Breast epithelium (tissue), 4 donors: ENCODE measurements around the gene DNAJC6. TPM values are rescaled to one million over a fixed set of nuclear protein-coding genes. Genes with fewer than 3 reads are reported as not detected.

ENCODE experiments used
- DNase-seq, 2 donors: peaks; one replicate each; pipeline ENCODE4 v3.0.0-alpha.2; 2019; ENCODE audit warnings: low spot score in 2 of 2
- H3K27ac ChIP-seq, 2 donors: fragments of 200-600 bp; sonication (generic) in 1 of 2; one replicate each; pipeline ENCODE4 v1.5.1; 2016 to 2019; ENCODE audit warnings: mild to moderate bottlenecking in 1 of 2
- H3K27me3 ChIP-seq, 2 donors: fragments of 200-600 bp; sonication (generic) in 1 of 2; one replicate each; pipeline versions ENCODE4 v1.5.1 to v1.6.0; 2017 to 2019; ENCODE audit warnings: control low read depth in 1 of 2, mild to moderate bottlenecking in 1 of 2
- H3K36me3 ChIP-seq: fragments of 200-600 bp; one replicate; pipeline ENCODE4 v1.5.1; 2019
- H3K4me1 ChIP-seq, 2 donors: fragments of 200-600 bp; sonication (generic); one replicate each; pipeline ENCODE4 v1.5.1; 2016 to 2019; ENCODE audit warnings: control low read depth in 1 of 2
- H3K4me3 ChIP-seq, 3 donors: fragments of 200-600 bp; sonication (generic); 1 replicate in 2 of 3; 2 replicates in 1 of 3; pipeline ENCODE4 v1.5.1; 2016 to 2019; ENCODE audit warnings: mild to moderate bottlenecking in 3 of 3, moderate library complexity in 2 of 3
- H3K9me3 ChIP-seq, 2 donors: fragments of 200-600 bp; sonication (generic) in 1 of 2; one replicate each; pipeline ENCODE4 v1.5.1; 2016 to 2019; ENCODE audit warnings: control low read depth in 1 of 2
- POLR2A ChIP-seq: fragments of 450-650 bp; IDR thresholded peaks from one replicate; pipeline ENCODE4 v1.6.1; 2016; ENCODE audit warnings: antibody characterized with exemption, mild to moderate bottlenecking, moderate library complexity
- POLR2AphosphoS5 ChIP-seq, 3 donors: sonication (generic); formaldehyde crosslinking; IDR thresholded peaks; one replicate each; pipeline ENCODE4 v1.6.1; 2017; ENCODE audit warnings: antibody characterized with exemption in 3 of 3
- intact Hi-C: fragments of 100-400 bp; cut with DNase I; formaldehyde crosslinking; loops from one replicate; pipeline ENCODE4 v1.15.1; 2023; ENCODE audit warnings: low total_unique reads
- total RNA-seq, 3 donors: library from RNA; depleted of rRNA; stranded (reverse); fragments of >200 nt; gene quantifications; one replicate each; pipeline ENCODE4 v1.1.0, GENCODE V29; 2016
- TF ChIP-seq, protein P1 (sequence below), 3 donors: fragments of 450-650 bp; IDR thresholded peaks; one replicate each; pipeline ENCODE4 v1.5.1; 2016 to 2017; ENCODE audit warnings: antibody characterized with exemption in 3 of 3, mild to moderate bottlenecking in 3 of 3, moderate library complexity in 3 of 3

Gene DNAJC6
- total RNA-seq, 3 donors from 2014 or later, result 0.96 to 6.2 (median 4.2) TPM

DNA sequence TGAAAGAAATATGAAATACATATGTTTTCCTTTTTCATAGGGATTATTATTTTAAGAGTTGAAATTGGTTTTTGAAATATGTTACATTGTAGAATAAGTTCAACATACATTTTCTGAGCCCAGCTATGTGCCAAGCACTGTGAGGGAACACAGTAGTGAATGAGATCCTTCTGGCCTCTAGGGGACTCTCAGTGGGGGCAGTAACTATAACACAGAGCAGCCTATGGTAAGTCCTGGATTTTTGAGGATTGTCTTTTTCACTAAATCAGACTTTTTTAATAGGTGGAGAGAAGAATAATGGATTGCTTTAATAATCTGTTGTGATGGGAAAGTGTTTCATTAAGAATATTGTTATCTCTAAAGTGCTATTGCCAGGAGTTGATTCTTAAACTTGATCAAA, 2.4 kb downstream of the DNAJC6 start:
- Histone ChIP-seq H3K27ac (no peak overlapping the region), H3K36me3 (no peaks in the 10 kb centered on the region), H3K4me1 (no peaks in the 10 kb centered on the region), H3K4me3 (no peak overlapping the region), H3K27me3 (no peaks in the 10 kb centered on the region), H3K9me3 (no peaks in the 10 kb centered on the region)
- no peak for DNase-seq
- intact Hi-C loops, result no loop called here
- TF ChIP-seq POLR2AphosphoS5 (IDR thresholded peaks at IDR 0.05) (no peak), POLR2A (no peak)
- TF ChIP-seq, protein P1, sequence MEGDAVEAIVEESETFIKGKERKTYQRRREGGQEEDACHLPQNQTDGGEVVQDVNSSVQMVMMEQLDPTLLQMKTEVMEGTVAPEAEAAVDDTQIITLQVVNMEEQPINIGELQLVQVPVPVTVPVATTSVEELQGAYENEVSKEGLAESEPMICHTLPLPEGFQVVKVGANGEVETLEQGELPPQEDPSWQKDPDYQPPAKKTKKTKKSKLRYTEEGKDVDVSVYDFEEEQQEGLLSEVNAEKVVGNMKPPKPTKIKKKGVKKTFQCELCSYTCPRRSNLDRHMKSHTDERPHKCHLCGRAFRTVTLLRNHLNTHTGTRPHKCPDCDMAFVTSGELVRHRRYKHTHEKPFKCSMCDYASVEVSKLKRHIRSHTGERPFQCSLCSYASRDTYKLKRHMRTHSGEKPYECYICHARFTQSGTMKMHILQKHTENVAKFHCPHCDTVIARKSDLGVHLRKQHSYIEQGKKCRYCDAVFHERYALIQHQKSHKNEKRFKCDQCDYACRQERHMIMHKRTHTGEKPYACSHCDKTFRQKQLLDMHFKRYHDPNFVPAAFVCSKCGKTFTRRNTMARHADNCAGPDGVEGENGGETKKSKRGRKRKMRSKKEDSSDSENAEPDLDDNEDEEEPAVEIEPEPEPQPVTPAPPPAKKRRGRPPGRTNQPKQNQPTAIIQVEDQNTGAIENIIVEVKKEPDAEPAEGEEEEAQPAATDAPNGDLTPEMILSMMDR (IDR thresholded peaks at IDR 0.05), result no peak

DNA sequence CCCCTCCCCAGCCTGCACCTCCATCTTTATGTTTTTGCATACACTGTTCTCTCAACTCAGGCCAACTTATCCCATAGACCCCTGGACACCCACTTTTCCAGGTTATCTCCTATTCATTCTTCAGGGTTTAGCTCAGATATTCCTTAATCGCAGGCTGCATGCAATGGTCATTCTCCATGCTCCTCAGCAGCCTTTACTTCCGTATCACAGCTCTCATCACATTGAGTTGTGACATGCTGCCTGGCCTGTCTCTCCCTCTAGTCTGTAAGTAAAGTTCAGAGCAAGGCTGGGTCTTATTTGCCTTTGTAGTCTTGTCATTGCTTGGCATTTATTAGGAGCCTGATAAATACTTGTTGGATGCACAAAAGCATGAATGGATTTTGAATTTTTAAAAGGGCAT, 6.9 kb downstream of the DNAJC6 start:
- Histone ChIP-seq H3K4me1 (no peaks in the 10 kb centered on the region), H3K27me3 (no peaks in the 10 kb centered on the region), H3K36me3 (no peaks in the 10 kb centered on the region), H3K4me3 (no peak overlapping the region), H3K9me3 (peaks cover 0 to 5% of the 10 kb centered on the region in 2 donors), H3K27ac (no peak overlapping the region)
- DNase-seq, result no peak
- TF ChIP-seq POLR2A (no peak), POLR2AphosphoS5 (IDR thresholded peaks at IDR 0.05) (no peak)
- TF ChIP-seq, protein P1 (IDR thresholded peaks at IDR 0.05), result no peak
- intact Hi-C loops, result no loop called here

DNA sequence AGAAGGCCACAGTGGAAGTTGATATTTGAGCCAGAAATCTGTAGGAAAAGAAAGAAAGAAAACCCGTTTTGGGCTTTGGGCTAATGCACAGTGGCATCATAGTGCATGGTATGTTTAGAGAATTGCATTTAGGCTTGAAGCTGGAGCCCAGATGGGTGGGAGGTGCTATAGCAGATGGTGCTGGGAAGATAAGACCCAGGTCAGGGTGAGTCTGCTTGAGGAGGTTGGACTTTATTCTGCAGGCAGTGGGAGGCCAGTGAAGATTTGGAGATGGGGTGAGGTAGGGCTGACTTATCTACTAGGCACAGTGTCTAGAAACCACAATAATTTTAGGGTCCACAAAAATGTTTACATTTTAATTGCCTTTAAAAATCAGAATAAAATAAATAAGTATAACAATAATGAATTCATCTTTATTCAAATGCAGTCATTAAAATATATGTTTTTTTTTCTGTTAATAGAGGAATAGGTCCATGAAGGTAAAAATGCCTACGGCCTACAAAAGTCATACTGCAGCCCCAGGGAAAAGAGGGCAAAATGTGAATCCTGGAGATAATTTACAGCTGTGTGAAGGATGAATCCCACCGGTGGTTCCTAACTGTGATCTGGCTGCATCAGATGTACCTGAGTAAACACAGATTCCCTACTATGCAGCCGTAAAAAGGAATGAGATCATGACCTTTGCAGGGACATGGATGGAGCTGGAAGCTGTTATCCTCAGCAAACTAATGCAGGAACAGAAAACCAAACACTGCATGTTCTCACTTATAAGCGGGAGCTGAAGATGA, 8.7 kb downstream of the DNAJC6 start:
- no peaks in the 10 kb centered on the region for H3K36me3 ChIP-seq
- H3K9me3 ChIP-seq, result peaks cover 0 to 5% of the 10 kb centered on the region in 2 donors
- intact Hi-C loops, result no loop called here
- DNase-seq, result no peak
- H3K4me3 ChIP-seq, result no peak overlapping the region
- no peak overlapping the region for H3K27ac ChIP-seq
- H3K4me1 ChIP-seq, result no peaks in the 10 kb centered on the region
- TF ChIP-seq POLR2A (no peak), POLR2AphosphoS5 (IDR thresholded peaks at IDR 0.05) (no peak)
- TF ChIP-seq, protein P1 (IDR thresholded peaks at IDR 0.05), result no peak
- no peaks in the 10 kb centered on the region for H3K27me3 ChIP-seq

DNA sequence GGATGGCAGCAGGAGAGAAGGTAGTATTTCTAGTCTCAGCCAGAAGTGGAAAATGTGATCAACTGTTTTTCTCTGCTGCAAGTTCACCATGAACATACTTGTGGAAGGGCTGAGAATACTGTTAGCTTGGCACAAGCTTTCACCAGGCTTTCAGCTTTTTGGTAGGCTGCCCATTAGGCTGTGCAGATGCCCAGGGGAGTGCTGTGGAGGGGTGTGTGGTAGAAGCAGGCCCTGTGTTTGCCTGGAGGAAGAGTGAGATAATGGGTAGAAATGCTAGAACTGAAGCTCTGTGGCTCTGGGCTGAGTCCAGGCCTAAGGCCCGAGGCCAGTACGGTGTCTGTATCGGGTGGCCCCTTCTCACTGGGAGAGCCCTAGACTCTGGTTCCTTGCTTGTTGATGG, 9.8 kb downstream of the DNAJC6 start:
- intact Hi-C loops, result no loop called here
- Histone ChIP-seq H3K36me3 (no peaks in the 10 kb centered on the region), H3K4me3 (no peak overlapping the region), H3K27ac (no peak overlapping the region), H3K4me1 (no peaks in the 10 kb centered on the region), H3K9me3 (peaks cover 0 to 5% of the 10 kb centered on the region in 2 donors), H3K27me3 (no peaks in the 10 kb centered on the region)
- no peak for DNase-seq
- TF ChIP-seq POLR2AphosphoS5 (IDR thresholded peaks at IDR 0.05) (no peak), POLR2A (no peak)
- TF ChIP-seq, protein P1 (IDR thresholded peaks at IDR 0.05), result no peak

DNA sequence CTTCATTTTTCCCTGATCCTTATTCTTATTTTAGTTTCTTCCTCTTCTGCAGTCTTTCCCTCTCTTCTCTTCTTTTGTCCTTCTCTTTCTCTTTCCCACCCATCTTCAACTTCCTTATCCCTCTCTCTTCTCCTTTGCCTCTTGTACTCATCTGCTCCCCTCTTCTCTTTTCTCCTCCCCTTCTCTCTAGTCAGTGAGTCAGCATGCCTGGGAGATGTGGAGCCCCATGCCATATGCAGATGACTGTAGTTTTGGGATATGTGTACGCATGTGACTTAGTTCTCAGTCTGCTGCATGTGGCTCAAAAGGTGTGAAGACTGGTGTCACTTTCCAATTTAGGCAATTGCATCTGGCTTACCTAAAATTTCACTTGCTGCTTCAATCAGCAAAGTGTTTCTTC, 10.4 kb downstream of the DNAJC6 start:
- Histone ChIP-seq H3K27me3 (no peaks in the 10 kb centered on the region), H3K27ac (no peak overlapping the region), H3K4me3 (no peak overlapping the region), H3K9me3 (peaks cover 0 to 5% of the 10 kb centered on the region in 2 donors), H3K4me1 (no peaks in the 10 kb centered on the region), H3K36me3 (no peaks in the 10 kb centered on the region)
- intact Hi-C loops, result no loop called here
- DNase-seq, result no peak
- TF ChIP-seq, protein P1 (IDR thresholded peaks at IDR 0.05), result no peak
- TF ChIP-seq POLR2AphosphoS5 (IDR thresholded peaks at IDR 0.05) (no peak), POLR2A (no peak)
